ENCODE results near the gene POLE. TPM values are rescaled to one million over a fixed set of nuclear protein-coding genes. Genes with fewer than 3 reads are reported as not detected.

POLE gene
- total RNA-seq, 1 donor from 2014 or later = 56.7 TPM

DNA sequence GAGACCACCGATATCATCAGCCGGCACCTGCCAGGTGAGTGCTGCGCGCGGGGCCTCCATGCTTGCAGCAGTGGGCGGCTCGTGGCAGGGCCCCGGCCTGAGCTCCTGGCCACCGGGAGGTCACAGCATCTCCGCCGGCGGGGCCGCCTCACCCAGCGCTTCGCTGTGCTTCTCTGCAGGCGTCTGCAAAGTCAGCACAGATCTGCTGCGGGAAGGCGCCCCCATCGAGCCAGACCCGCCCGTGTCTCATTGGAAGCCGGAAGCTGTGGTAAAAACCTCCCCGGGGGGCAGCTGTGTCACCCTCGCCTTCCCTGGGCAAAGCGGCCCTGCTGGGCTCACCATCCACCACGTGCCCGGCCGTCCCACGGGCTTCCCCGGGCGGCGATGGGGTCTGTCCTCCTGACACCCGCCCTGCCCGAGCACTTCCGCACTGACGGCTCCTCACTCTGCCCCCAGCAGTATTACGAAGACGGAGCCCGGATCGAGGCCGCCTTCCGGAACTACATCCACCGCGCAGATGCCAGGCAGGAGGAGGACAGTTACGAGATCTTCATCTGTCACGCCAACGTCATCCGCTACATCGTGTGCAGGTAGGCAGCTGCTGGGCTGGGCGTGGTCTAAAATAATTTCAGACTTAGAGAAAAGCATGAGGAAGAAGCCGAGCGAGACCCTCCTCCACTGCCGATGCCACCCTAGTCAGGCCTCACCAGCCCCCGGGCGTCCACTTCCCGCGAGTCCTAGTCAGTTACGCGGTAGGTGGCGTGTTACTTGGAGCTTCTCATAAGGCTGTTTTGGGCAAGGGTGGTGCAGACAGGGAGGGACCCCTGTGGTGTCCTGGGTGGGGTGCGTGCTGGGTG lies 30.6 kb upstream of the POLE start:
- H3K27me3 ChIP-seq = no peaks in the 10 kb centered on the region
- intact Hi-C loops (cut with DNase I) = no loop called here
- TF ChIP-seq POLR2AphosphoS5 (IDR thresholded peaks at IDR 0.05; ENCODE audit: insufficient read depth in 1 of 2, low read depth in 1 of 2) (no peak), POLR2A (IDR thresholded peaks at IDR 0.05) (no peak)
- TF ChIP-seq, protein P1, sequence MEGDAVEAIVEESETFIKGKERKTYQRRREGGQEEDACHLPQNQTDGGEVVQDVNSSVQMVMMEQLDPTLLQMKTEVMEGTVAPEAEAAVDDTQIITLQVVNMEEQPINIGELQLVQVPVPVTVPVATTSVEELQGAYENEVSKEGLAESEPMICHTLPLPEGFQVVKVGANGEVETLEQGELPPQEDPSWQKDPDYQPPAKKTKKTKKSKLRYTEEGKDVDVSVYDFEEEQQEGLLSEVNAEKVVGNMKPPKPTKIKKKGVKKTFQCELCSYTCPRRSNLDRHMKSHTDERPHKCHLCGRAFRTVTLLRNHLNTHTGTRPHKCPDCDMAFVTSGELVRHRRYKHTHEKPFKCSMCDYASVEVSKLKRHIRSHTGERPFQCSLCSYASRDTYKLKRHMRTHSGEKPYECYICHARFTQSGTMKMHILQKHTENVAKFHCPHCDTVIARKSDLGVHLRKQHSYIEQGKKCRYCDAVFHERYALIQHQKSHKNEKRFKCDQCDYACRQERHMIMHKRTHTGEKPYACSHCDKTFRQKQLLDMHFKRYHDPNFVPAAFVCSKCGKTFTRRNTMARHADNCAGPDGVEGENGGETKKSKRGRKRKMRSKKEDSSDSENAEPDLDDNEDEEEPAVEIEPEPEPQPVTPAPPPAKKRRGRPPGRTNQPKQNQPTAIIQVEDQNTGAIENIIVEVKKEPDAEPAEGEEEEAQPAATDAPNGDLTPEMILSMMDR (IDR thresholded peaks at IDR 0.05) = no peak
- H3K9me3 ChIP-seq = no peaks in the 10 kb centered on the region
- no peak overlapping the region for H3K27ac ChIP-seq
- H3K4me3 ChIP-seq = no peak overlapping the region
- DNase-seq (ENCODE audit: extremely low spot score in 2 of 2) = no peak
- peaks cover 4 to 41% of the 10 kb centered on the region in 2 donors for H3K36me3 ChIP-seq
- H3K4me1 ChIP-seq = peaks cover 3% of the 10 kb centered on the region

DNA sequence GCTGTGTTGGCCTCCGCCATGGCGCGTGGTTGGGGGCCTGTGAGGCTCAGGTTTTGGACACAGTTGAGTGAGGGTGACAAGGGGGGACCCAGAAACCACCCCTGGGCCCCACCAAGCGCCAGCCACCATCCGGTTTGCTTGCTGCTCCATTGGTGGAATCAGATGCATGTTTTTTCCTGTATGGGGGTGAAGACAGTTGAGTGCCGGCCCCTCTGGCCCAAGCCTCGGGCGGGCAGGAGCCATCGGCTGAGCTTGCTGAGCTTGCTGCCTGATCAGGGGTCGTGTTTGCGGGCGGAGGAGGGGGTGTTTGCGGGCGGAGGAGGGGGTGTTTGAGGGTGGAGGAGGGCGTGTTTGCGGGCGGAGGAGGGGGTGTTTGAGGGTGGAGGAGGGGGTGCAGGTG lies 29.9 kb upstream of the POLE start:
- intact Hi-C loops (cut with DNase I) = no loop called here
- Histone ChIP-seq H3K36me3 (peaks cover 4 to 36% of the 10 kb centered on the region in 2 donors), H3K4me1 (peaks cover 10% of the 10 kb centered on the region), H3K9me3 (no peaks in the 10 kb centered on the region), H3K4me3 (no peak overlapping the region), H3K27me3 (no peaks in the 10 kb centered on the region), H3K27ac (no peak overlapping the region)
- TF ChIP-seq POLR2A (IDR thresholded peaks at IDR 0.05) (no peak), POLR2AphosphoS5 (IDR thresholded peaks at IDR 0.05; ENCODE audit: insufficient read depth in 1 of 2, low read depth in 1 of 2) (no peak)
- TF ChIP-seq, protein P1 (IDR thresholded peaks at IDR 0.05) = no peak
- no peak for DNase-seq (ENCODE audit: extremely low spot score in 2 of 2)

DNA sequence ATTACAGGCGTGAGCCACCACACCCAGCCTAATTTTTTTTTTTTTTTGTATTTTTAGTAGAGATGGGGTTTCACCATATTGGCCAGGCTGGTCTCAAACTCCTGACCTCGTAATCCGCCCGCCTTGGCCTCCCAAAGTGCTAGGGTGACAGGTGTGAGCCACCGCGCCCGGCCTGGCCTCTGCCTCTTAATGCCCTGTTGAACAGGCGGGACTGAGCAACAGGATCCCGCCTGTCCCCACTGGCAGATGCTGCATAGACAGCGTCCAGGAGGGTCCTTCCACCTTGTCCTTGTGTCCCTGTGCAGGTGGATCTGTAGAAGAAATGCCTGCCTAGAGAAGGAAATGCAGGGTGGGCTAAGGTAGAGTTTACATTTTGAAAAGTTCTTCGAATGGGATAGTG lies 29.2 kb upstream of the POLE start:
- peaks cover 17% of the 10 kb centered on the region for H3K4me1 ChIP-seq
- H3K27ac ChIP-seq = no peak overlapping the region
- no peak overlapping the region for H3K4me3 ChIP-seq
- no peaks in the 10 kb centered on the region for H3K27me3 ChIP-seq
- no peak for DNase-seq (ENCODE audit: extremely low spot score in 2 of 2)
- no peak for TF ChIP-seq POLR2AphosphoS5 (IDR thresholded peaks at IDR 0.05; ENCODE audit: insufficient read depth in 1 of 2, low read depth in 1 of 2)
- TF ChIP-seq, protein P1 (IDR thresholded peaks at IDR 0.05) = no peak
- no peak for TF ChIP-seq POLR2A (IDR thresholded peaks at IDR 0.05)
- peaks cover 4 to 36% of the 10 kb centered on the region in 2 donors for H3K36me3 ChIP-seq
- intact Hi-C loops (cut with DNase I) = no loop called here
- no peaks in the 10 kb centered on the region for H3K9me3 ChIP-seq

DNA sequence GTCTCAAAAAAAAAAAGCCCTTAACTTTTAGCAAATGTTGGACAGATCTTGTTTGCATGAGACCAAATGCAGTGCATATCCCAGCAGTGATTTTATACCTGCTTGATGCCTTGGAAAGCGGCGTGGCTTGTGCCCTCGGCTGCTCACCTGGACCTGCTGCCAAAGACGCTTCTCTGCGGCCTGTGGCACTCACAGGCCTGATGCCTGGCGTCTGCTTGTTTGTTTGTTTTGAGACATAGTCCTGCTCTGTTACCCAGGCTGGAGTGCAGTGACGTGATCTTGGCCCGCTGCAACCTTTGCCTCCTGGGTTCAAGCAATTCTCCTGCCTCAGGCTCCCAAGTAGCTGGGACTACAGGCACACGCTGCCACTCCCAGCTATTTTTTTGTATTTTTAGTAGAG lies 28.7 kb upstream of the POLE start:
- TF ChIP-seq POLR2AphosphoS5 (IDR thresholded peaks at IDR 0.05; ENCODE audit: insufficient read depth in 1 of 2, low read depth in 1 of 2) = no peak
- TF ChIP-seq POLR2A (IDR thresholded peaks at IDR 0.05) = no peak
- TF ChIP-seq, protein P1 (IDR thresholded peaks at IDR 0.05) = no peak
- Histone ChIP-seq H3K36me3 (peaks cover 4 to 36% of the 10 kb centered on the region in 2 donors), H3K9me3 (no peaks in the 10 kb centered on the region), H3K27me3 (no peaks in the 10 kb centered on the region), H3K27ac (no peak overlapping the region), H3K4me1 (peaks cover 18% of the 10 kb centered on the region), H3K4me3 (no peak overlapping the region)
- no peak for DNase-seq (ENCODE audit: extremely low spot score in 2 of 2)
- intact Hi-C loops (cut with DNase I) = no loop called here

DNA sequence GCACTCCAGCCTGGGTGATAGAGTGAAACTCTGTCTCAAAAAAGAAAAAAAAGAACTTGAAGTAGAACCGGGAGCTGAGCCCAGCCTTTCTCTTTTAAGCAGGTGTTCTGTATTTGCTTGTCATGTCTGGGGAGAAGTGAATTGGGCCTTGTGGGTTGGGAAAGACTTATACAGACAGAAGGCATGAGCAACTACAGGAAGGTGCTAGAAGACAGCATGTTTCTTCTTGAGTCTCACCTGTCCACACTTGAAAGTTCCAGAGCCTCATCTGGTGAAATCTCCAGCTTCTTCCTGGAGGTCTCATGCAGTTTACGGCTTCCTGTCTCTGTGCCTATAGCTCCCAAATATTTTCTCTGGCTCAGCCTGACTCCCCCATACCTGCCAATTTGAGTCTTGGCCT lies 26.0 kb upstream of the POLE start:
- DNase-seq (ENCODE audit: extremely low spot score in 2 of 2) = no peak
- no peak overlapping the region for H3K27ac ChIP-seq
- intact Hi-C loops (cut with DNase I) = no loop called here
- H3K27me3 ChIP-seq = no peaks in the 10 kb centered on the region
- TF ChIP-seq POLR2A (IDR thresholded peaks at IDR 0.05) (no peak), POLR2AphosphoS5 (IDR thresholded peaks at IDR 0.05; ENCODE audit: insufficient read depth in 1 of 2, low read depth in 1 of 2) (no peak)
- TF ChIP-seq, protein P1 (IDR thresholded peaks at IDR 0.05) = no peak
- no peak overlapping the region for H3K4me3 ChIP-seq
- no peaks in the 10 kb centered on the region for H3K9me3 ChIP-seq
- peaks cover 4 to 22% of the 10 kb centered on the region in 2 donors for H3K36me3 ChIP-seq
- H3K4me1 ChIP-seq = peaks cover 27% of the 10 kb centered on the region

Measured in vagina (tissue), 2 donors.